DOHH2 (cell line): ENCODE results near the gene C15orf40.

ENCODE experiments used
- EZH2phosphoT487 ChIP-seq: fragments of 200-600 bp; sonication (generic); IDR thresholded peaks from 2 replicates; pipeline ENCODE4 v1.6.1; 2017; ENCODE audit warnings: borderline replicate concordance, mild to moderate bottlenecking, antibody characterized with exemption, low read length, moderate library complexity, mixed read lengths
- TF ChIP-seq, protein P1 (sequence below): fragments of 200-600 bp; sonication (generic); IDR thresholded peaks from one replicate; pipeline ENCODE4 v1.5.1; 2014; ENCODE audit warnings: antibody characterized with exemption, mild to moderate bottlenecking, low read depth, low read length; ENCODE audit not compliant: poor library complexity, severe bottlenecking

DNA sequence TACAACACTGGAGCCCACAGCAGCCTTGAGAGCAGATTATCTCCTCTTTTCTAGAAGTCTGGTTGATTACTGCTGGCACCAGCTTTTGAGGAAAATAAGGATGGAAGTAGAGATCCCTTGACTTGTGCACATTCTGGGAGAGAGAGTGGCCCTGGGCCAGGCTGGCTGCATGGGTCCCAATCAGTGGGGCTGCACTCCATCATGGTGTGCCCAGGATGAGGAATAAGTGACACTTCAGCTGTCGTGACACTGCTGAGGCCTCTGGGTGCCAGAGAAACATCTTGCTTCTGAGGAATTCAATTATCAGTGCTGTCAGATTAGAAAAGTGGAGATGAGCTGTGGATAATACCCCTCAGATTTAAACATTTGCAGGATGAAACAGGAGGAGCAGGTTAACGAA is 16.4 kb downstream of the C15orf40 start:
- TF ChIP-seq, protein P1, sequence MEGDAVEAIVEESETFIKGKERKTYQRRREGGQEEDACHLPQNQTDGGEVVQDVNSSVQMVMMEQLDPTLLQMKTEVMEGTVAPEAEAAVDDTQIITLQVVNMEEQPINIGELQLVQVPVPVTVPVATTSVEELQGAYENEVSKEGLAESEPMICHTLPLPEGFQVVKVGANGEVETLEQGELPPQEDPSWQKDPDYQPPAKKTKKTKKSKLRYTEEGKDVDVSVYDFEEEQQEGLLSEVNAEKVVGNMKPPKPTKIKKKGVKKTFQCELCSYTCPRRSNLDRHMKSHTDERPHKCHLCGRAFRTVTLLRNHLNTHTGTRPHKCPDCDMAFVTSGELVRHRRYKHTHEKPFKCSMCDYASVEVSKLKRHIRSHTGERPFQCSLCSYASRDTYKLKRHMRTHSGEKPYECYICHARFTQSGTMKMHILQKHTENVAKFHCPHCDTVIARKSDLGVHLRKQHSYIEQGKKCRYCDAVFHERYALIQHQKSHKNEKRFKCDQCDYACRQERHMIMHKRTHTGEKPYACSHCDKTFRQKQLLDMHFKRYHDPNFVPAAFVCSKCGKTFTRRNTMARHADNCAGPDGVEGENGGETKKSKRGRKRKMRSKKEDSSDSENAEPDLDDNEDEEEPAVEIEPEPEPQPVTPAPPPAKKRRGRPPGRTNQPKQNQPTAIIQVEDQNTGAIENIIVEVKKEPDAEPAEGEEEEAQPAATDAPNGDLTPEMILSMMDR: no peak
- no peak for TF ChIP-seq EZH2phosphoT487
